ENCODE results near the gene DNAJC7. TPM values are rescaled to one million over a fixed set of nuclear protein-coding genes. Genes with fewer than 3 reads are reported as not detected.

Gene DNAJC7
- total and polyA plus RNA-seq, 2 donors from 2014 or later: 88.1 to 141 TPM

- Histone ChIP-seq H3K4me1 (ENCODE audit: control insufficient read depth in 2 of 3, insufficient read depth in 2 of 3, low read depth in 1 of 3, low read length in 3 of 3) (no peaks in the 10 kb centered on the region), H3K4me3 (ENCODE audit: low read length in 3 of 3) (no peak overlapping the region), H3K36me3 (ENCODE audit: control insufficient read depth in 2 of 3, insufficient read depth in 3 of 3, low read length in 3 of 3) (no peaks in the 10 kb centered on the region), H3K9ac (ENCODE audit: low read length in 3 of 3) (no peak overlapping the region), H3K27ac (ENCODE audit: low read depth in 2 of 2, low read length in 2 of 2) (no peak overlapping the region), H3K9me3 (ENCODE audit: control insufficient read depth in 2 of 3, insufficient read depth in 1 of 3, low read length in 3 of 3) (no peaks in the 10 kb centered on the region), H3K27me3 (ENCODE audit: control insufficient read depth, insufficient read depth, low read length) (no peaks in the 10 kb centered on the region)
- TF ChIP-seq CTCF (IDR thresholded peaks at IDR 0.05; ENCODE audit: borderline replicate concordance, extremely low read depth, insufficient read depth): no peak
- FAIRE-seq: no peak
- intact Hi-C loops (cut with DNase I): no loop called here
- no peak for DNase-seq
Measured at GRCh38 chr17:42042598-42043319, 25.5 kb upstream of the DNAJC7 start.

- H3K4me1 ChIP-seq (ENCODE audit: control insufficient read depth in 2 of 3, insufficient read depth in 2 of 3, low read depth in 1 of 3, low read length in 3 of 3): no peaks in the 10 kb centered on the region
- H3K27ac ChIP-seq (ENCODE audit: low read depth in 2 of 2, low read length in 2 of 2): no peak overlapping the region
- DNase-seq (no peak), FAIRE-seq (no peak)
- H3K9me3 ChIP-seq (ENCODE audit: control insufficient read depth in 2 of 3, insufficient read depth in 1 of 3, low read length in 3 of 3): no peaks in the 10 kb centered on the region
- no peak overlapping the region for H3K4me3 ChIP-seq (ENCODE audit: low read length in 3 of 3)
- H3K27me3 ChIP-seq (ENCODE audit: control insufficient read depth, insufficient read depth, low read length): no peaks in the 10 kb centered on the region
- intact Hi-C loops (cut with DNase I): no loop called here
- no peak overlapping the region for H3K9ac ChIP-seq (ENCODE audit: low read length in 3 of 3)
- TF ChIP-seq CTCF (IDR thresholded peaks at IDR 0.05; ENCODE audit: borderline replicate concordance, extremely low read depth, insufficient read depth): no peak
- no peaks in the 10 kb centered on the region for H3K36me3 ChIP-seq (ENCODE audit: control insufficient read depth in 2 of 3, insufficient read depth in 3 of 3, low read length in 3 of 3)
Measured at GRCh38 chr17:42041619-42042018, 24.4 kb upstream of the DNAJC7 start.

- Histone ChIP-seq H3K27ac (ENCODE audit: low read depth in 2 of 2, low read length in 2 of 2) (no peak overlapping the region), H3K9ac (ENCODE audit: low read length in 3 of 3) (no peak overlapping the region), H3K4me3 (ENCODE audit: low read length in 3 of 3) (no peak overlapping the region), H3K4me1 (ENCODE audit: control insufficient read depth in 2 of 3, insufficient read depth in 2 of 3, low read depth in 1 of 3, low read length in 3 of 3) (no peaks in the 10 kb centered on the region), H3K27me3 (ENCODE audit: control insufficient read depth, insufficient read depth, low read length) (no peaks in the 10 kb centered on the region), H3K9me3 (ENCODE audit: control insufficient read depth in 2 of 3, insufficient read depth in 1 of 3, low read length in 3 of 3) (no peaks in the 10 kb centered on the region), H3K36me3 (ENCODE audit: control insufficient read depth in 2 of 3, insufficient read depth in 3 of 3, low read length in 3 of 3) (no peaks in the 10 kb centered on the region)
- intact Hi-C loops (cut with DNase I): no loop called here
- TF ChIP-seq CTCF (IDR thresholded peaks at IDR 0.05; ENCODE audit: borderline replicate concordance, extremely low read depth, insufficient read depth): no peak
- FAIRE-seq (no peak), DNase-seq (no peak)
Measured at GRCh38 chr17:42040818-42041217, 23.6 kb upstream of the DNAJC7 start.
